ENCODE measurements around the gene USP25. TPM values are rescaled to one million over a fixed set of nuclear protein-coding genes. Genes with fewer than 3 reads are reported as not detected.

Gene USP25
- total and polyA plus RNA-seq, 2 of the 8 experiments (the other 6 are each of a cell fraction or from before 2014, with no cell fraction given) = 11.2 to 48.1 TPM

GRCh38 chr21:15775291-15775690 lies 45.5 kb downstream of the USP25 start (continued):
- TF ChIP-seq FOSL1 (IDR thresholded peaks at IDR 0.05; ENCODE audit: insufficient read depth, low read depth, low read length) (no peak), EZH2 (IDR thresholded peaks at IDR 0.05; ENCODE audit: low read depth, low read length, severe bottlenecking) (no peak), POLR2AphosphoS5 (IDR thresholded peaks at IDR 0.05; ENCODE audit: low read depth, low read length) (no peak), NANOG (IDR thresholded peaks at IDR 0.05; ENCODE audit: insufficient read depth, low read depth, low read length, poor library complexity, severe bottlenecking) (no peak), JUN (IDR thresholded peaks at IDR 0.05; ENCODE audit: low read depth, low read length) (no peak)

All from H1 (cell line).